ENCODE data around the gene NAA25. TPM values are rescaled to one million over a fixed set of nuclear protein-coding genes. Genes with fewer than 3 reads are reported as not detected.
"Not testable (repeated sequence)": the region's sequence is repeated elsewhere in the genome, so short reads cannot be mapped to it uniquely, and the experiment has no call there.

Gene NAA25
- total RNA-seq, 1 experiment from 2014 or later = 70.5 TPM

- H3K9me3 ChIP-seq (ENCODE audit: low read depth, low read length, poor library complexity, severe bottlenecking) = no peaks in the 10 kb centered on the region
- no peak for TF ChIP-seq CTCF (conservative IDR thresholded peaks at IDR 0.05; ENCODE audit: low read depth, low read length)
- TF ChIP-seq EZH2 (IDR thresholded peaks at IDR 0.05; ENCODE audit: borderline replicate concordance, low read depth, low read length, poor library complexity, severe bottlenecking) = no peak
- DNase-seq (ENCODE audit: low spot score) = peak; percentile 63
- TSS peak; percentile 35 for BruUV-seq (replicated peaks)
- CTCF ChIA-PET = interaction anchor here (0.6 kb wide), 1 partner anchor 17 kb away, joined by 3 read pairs; no protein-coding TSS in a partner anchor
- H3K4me3 ChIP-seq (ENCODE audit: low read depth, low read length, poor library complexity, severe bottlenecking) = peak overlapping the region; percentile 94
- POLR2A ChIA-PET (ENCODE audit: low non-redundant PET) = no interaction called here
- H3K4me1 ChIP-seq (ENCODE audit: insufficient read depth, low read length, poor library complexity, severe bottlenecking) = peaks cover 24% of the 10 kb centered on the region
- no peaks in the 10 kb centered on the region for H3K27me3 ChIP-seq (replicated peaks; ENCODE audit: insufficient read depth, low read depth, low read length, poor library complexity)
- no peaks in the 10 kb centered on the region for H3K36me3 ChIP-seq (ENCODE audit: insufficient read depth, low read length, poor library complexity, severe bottlenecking)
- intact Hi-C loops (cut with micrococcal nuclease; ENCODE audit: unreplicated experiment) = loop anchor here (1.0 to 5.0 kb wide), 2 partner anchors 18 to 275 kb away; partner anchors contain the start of genes HECTD4 and TRAFD1
- H3K27ac ChIP-seq (ENCODE audit: low read depth, low read length, poor library complexity, severe bottlenecking) = peak overlapping the region; percentile 96
These were observed 1.0 kb downstream of the NAA25 start for GRCh38 chr12:112107306-112108201.

- Histone ChIP-seq H3K27ac (ENCODE audit: low read depth, low read length, poor library complexity, severe bottlenecking) (no peak overlapping the region), H3K4me3 (ENCODE audit: low read depth, low read length, poor library complexity, severe bottlenecking) (no peak overlapping the region), H3K27me3 (replicated peaks; ENCODE audit: insufficient read depth, low read depth, low read length, poor library complexity) (no peaks in the 10 kb centered on the region), H3K36me3 (ENCODE audit: insufficient read depth, low read length, poor library complexity, severe bottlenecking) (peaks cover 4% of the 10 kb centered on the region), H3K9me3 (ENCODE audit: low read depth, low read length, poor library complexity, severe bottlenecking) (no peaks in the 10 kb centered on the region), H3K4me1 (ENCODE audit: insufficient read depth, low read length, poor library complexity, severe bottlenecking) (peaks cover 24% of the 10 kb centered on the region)
- no peak for DNase-seq (ENCODE audit: low spot score)
- intact Hi-C loops (cut with micrococcal nuclease; ENCODE audit: unreplicated experiment) = loop anchor here (5.0 kb wide), 1 partner anchor 276 kb away; the partner anchor contains the start of gene HECTD4
- ChIA-PET POLR2A (ENCODE audit: low non-redundant PET) (interaction anchor here (0.6 kb wide), 1 partner anchor 428 kb away, joined by 9 read pairs; no protein-coding TSS in a partner anchor), CTCF (no interaction called here)
- no TSS peak for BruUV-seq (replicated peaks)
- TF ChIP-seq EZH2 (IDR thresholded peaks at IDR 0.05; ENCODE audit: borderline replicate concordance, low read depth, low read length, poor library complexity, severe bottlenecking) (no peak), CTCF (conservative IDR thresholded peaks at IDR 0.05; ENCODE audit: low read depth, low read length) (no peak)
These were observed 2.7 kb downstream of the NAA25 start for GRCh38 chr12:112105891-112106290.

GRCh38 chr12:112103758-112104503 is 4.7 kb downstream of the NAA25 start:
- ChIA-PET POLR2A (ENCODE audit: low non-redundant PET) (no interaction called here), CTCF (no interaction called here)
- intact Hi-C loops (cut with micrococcal nuclease; ENCODE audit: unreplicated experiment) = no loop called here
- Histone ChIP-seq H3K4me3 (ENCODE audit: low read depth, low read length, poor library complexity, severe bottlenecking) (no peak overlapping the region), H3K4me1 (ENCODE audit: insufficient read depth, low read length, poor library complexity, severe bottlenecking) (peaks cover 13% of the 10 kb centered on the region), H3K36me3 (ENCODE audit: insufficient read depth, low read length, poor library complexity, severe bottlenecking) (peaks cover 22% of the 10 kb centered on the region), H3K27me3 (replicated peaks; ENCODE audit: insufficient read depth, low read depth, low read length, poor library complexity) (no peaks in the 10 kb centered on the region), H3K9me3 (ENCODE audit: low read depth, low read length, poor library complexity, severe bottlenecking) (no peaks in the 10 kb centered on the region), H3K27ac (ENCODE audit: low read depth, low read length, poor library complexity, severe bottlenecking) (no peak overlapping the region)
- no peak for DNase-seq (ENCODE audit: low spot score)
- no peak for TF ChIP-seq CTCF (conservative IDR thresholded peaks at IDR 0.05; ENCODE audit: low read depth, low read length)
- no peak for TF ChIP-seq EZH2 (IDR thresholded peaks at IDR 0.05; ENCODE audit: borderline replicate concordance, low read depth, low read length, poor library complexity, severe bottlenecking)
- BruUV-seq (replicated peaks) = no TSS peak

- H3K27me3 ChIP-seq (replicated peaks; ENCODE audit: insufficient read depth, low read depth, low read length, poor library complexity); CTCF ChIA-PET; POLR2A ChIA-PET (ENCODE audit: low non-redundant PET); intact Hi-C loops (cut with micrococcal nuclease; ENCODE audit: unreplicated experiment); H3K9me3 ChIP-seq (ENCODE audit: low read depth, low read length, poor library complexity, severe bottlenecking); H3K4me3 ChIP-seq (ENCODE audit: low read depth, low read length, poor library complexity, severe bottlenecking); DNase-seq (ENCODE audit: low spot score); H3K27ac ChIP-seq (ENCODE audit: low read depth, low read length, poor library complexity, severe bottlenecking); BruUV-seq (replicated peaks): not testable (repeated sequence)
- Histone ChIP-seq H3K36me3 (ENCODE audit: insufficient read depth, low read length, poor library complexity, severe bottlenecking) (peaks cover 29% of the 10 kb centered on the region), H3K4me1 (ENCODE audit: insufficient read depth, low read length, poor library complexity, severe bottlenecking) (peaks cover 13% of the 10 kb centered on the region)
These were observed 5.8 kb downstream of the NAA25 start for GRCh38 chr12:112102746-112103145.
